Testis (tissue), 2 donors: ENCODE data around the gene TMCC3.

Experiments
- POLR2A ChIP-seq: fragments of 450-650 bp; IDR thresholded peaks from one replicate; pipeline ENCODE4 v1.6.1; 2017; ENCODE audit warnings: antibody characterized with exemption, mild to moderate bottlenecking, moderate library complexity
- TF ChIP-seq, protein P1 (sequence below), 3 experiments: fragments of 450-650 bp in 2 of 3; fragments of 200-600 bp in 1 of 3; sonication (generic) in 1 of 3; IDR thresholded peaks; one replicate each; pipeline ENCODE4 v1.5.1; 2016 to 2019; ENCODE audit warnings: antibody characterized with exemption in 3 of 3, mild to moderate bottlenecking in 2 of 3, moderate library complexity in 1 of 3

DNA sequence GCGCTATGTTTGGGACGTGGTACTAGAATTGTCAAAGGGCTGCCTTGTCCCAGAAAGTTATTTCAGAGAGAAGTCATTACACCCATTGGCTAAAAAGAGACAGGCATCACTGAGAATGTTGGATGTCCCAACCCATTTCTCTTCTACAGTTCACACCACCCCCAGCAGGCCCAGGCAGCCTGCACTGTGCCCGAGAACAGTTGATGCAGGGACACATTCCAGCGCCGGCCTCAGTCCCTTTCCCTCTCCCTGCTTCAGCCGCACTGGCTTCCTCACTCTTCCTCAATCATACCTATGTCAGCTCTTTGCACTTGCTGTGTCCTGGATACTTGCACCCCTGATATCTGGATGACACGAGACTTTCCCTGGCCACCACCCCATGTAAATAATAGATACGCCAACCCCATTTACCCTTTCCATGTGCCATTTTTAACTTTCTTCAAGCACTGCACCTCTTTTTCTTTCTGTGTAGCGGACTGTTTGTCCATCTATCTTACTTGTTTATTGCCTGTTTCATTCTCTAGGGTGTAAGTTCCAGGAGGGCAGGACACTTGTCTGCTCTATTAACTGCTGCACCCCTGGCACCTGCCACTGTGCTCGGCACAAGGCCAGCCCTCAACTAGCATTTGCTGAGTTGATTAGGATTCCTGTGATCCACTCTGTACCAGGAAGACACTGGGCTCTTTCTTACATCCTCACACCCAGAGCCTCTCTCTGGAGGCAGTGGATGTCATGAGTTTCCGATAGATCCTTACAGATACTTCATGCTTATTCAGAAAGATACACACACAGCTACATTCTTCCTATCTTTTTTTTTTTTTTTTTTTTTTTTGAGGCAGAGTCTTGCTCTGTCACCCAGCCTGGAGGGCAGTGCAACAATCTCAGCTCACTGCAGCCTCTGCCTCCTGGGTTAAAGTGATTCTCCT is 114.1 kb downstream of the TMCC3 start:
- TF ChIP-seq, protein P1, sequence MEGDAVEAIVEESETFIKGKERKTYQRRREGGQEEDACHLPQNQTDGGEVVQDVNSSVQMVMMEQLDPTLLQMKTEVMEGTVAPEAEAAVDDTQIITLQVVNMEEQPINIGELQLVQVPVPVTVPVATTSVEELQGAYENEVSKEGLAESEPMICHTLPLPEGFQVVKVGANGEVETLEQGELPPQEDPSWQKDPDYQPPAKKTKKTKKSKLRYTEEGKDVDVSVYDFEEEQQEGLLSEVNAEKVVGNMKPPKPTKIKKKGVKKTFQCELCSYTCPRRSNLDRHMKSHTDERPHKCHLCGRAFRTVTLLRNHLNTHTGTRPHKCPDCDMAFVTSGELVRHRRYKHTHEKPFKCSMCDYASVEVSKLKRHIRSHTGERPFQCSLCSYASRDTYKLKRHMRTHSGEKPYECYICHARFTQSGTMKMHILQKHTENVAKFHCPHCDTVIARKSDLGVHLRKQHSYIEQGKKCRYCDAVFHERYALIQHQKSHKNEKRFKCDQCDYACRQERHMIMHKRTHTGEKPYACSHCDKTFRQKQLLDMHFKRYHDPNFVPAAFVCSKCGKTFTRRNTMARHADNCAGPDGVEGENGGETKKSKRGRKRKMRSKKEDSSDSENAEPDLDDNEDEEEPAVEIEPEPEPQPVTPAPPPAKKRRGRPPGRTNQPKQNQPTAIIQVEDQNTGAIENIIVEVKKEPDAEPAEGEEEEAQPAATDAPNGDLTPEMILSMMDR (IDR thresholded peaks at IDR 0.05), result no peak
- TF ChIP-seq POLR2A, result no peak
